ENCODE measurements around the gene GALNT13. TPM values are rescaled to one million over a fixed set of nuclear protein-coding genes. Genes with fewer than 3 reads are reported as not detected.

Gene GALNT13
- total and polyA plus RNA-seq, 3 donors from 2014 or later: 0.55 to 2.2 (median 0.92) TPM

GRCh38 chr2:154203206-154203605 lies 331.5 kb downstream of the GALNT13 start:
- Histone ChIP-seq H3K36me3 (ENCODE audit: low read depth, missing control alignments) (no peaks in the 10 kb centered on the region), H3K27me3 (no peaks in the 10 kb centered on the region), H3K27ac (no peak overlapping the region), H3K9me3 (no peaks in the 10 kb centered on the region), H3K4me1 (no peaks in the 10 kb centered on the region), H3K4me3 (no peak overlapping the region)
- intact Hi-C loops (cut with DNase I; ENCODE audit: low total_unique reads): no loop called here
- no peak for DNase-seq
- TF ChIP-seq, protein P1, sequence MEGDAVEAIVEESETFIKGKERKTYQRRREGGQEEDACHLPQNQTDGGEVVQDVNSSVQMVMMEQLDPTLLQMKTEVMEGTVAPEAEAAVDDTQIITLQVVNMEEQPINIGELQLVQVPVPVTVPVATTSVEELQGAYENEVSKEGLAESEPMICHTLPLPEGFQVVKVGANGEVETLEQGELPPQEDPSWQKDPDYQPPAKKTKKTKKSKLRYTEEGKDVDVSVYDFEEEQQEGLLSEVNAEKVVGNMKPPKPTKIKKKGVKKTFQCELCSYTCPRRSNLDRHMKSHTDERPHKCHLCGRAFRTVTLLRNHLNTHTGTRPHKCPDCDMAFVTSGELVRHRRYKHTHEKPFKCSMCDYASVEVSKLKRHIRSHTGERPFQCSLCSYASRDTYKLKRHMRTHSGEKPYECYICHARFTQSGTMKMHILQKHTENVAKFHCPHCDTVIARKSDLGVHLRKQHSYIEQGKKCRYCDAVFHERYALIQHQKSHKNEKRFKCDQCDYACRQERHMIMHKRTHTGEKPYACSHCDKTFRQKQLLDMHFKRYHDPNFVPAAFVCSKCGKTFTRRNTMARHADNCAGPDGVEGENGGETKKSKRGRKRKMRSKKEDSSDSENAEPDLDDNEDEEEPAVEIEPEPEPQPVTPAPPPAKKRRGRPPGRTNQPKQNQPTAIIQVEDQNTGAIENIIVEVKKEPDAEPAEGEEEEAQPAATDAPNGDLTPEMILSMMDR (IDR thresholded peaks at IDR 0.05): no peak

- intact Hi-C loops (cut with DNase I; ENCODE audit: low total_unique reads): no loop called here
- Histone ChIP-seq H3K4me3 (no peak overlapping the region), H3K27ac (no peak overlapping the region), H3K27me3 (no peaks in the 10 kb centered on the region), H3K36me3 (ENCODE audit: low read depth, missing control alignments) (no peaks in the 10 kb centered on the region), H3K9me3 (no peaks in the 10 kb centered on the region), H3K4me1 (no peaks in the 10 kb centered on the region)
- DNase-seq: no peak
- WGBS, 2 donors: 93% methylated on average over 2 of the region's 2 CpGs
- TF ChIP-seq, protein P1 (IDR thresholded peaks at IDR 0.05): no peak
- no peak for TF ChIP-seq POLR2A (IDR thresholded peaks at IDR 0.05)
These were observed 332.2 kb downstream of the GALNT13 start for GRCh38 chr2:154203902-154204301.

DNA sequence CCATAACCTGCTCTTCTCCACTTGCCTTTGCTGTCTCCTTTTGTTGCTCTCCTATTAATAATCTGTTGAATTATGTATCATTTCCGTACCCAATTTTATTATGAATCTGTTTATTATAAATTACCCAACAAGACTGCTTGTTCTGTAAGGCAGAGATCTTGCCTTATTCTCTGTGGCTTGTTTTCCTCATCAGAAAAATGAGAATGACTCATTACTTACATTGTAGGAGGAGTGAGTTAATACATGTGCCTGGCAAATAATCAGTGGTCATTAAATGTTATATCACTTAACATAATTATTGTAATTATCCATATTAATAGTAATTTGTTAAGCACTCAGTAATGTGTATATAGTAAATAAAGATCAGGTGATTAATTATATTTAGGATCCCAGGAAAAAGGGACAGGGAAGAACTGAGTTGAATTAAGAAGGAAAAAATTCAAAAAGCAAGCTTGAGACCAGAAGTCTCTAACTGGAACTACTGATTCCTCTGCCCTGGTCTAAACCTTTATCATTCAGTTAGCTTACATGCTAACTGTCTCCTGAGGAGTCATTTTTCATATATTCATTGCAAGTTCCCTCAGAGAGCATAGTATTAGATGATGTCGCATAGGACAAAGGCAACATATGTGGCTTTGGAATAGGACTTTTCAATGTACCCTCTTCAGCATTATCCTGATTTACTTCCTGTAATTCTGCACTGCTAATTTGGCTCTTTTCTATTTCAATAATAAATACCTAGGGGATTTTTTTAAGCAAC lies 335.7 kb downstream of the GALNT13 start:
- TF ChIP-seq, protein P1 (IDR thresholded peaks at IDR 0.05): no peak
- TF ChIP-seq POLR2A (IDR thresholded peaks at IDR 0.05): no peak
- no peak for DNase-seq
- H3K4me1 ChIP-seq: no peaks in the 10 kb centered on the region
- intact Hi-C loops (cut with DNase I; ENCODE audit: low total_unique reads): no loop called here
- H3K36me3 ChIP-seq (ENCODE audit: low read depth, missing control alignments): no peaks in the 10 kb centered on the region
- no peak overlapping the region for H3K27ac ChIP-seq
- H3K4me3 ChIP-seq: no peak overlapping the region
- 86 to 91% methylated on average over 2 of the region's 2 CpGs for WGBS, 2 donors
- H3K9me3 ChIP-seq: no peaks in the 10 kb centered on the region
- H3K27me3 ChIP-seq: no peaks in the 10 kb centered on the region

- Histone ChIP-seq H3K27me3 (no peaks in the 10 kb centered on the region), H3K27ac (no peak overlapping the region), H3K36me3 (ENCODE audit: low read depth, missing control alignments) (no peaks in the 10 kb centered on the region), H3K9me3 (no peaks in the 10 kb centered on the region), H3K4me1 (no peaks in the 10 kb centered on the region), H3K4me3 (no peak overlapping the region)
- 93 to 94% methylated on average over 1 of the region's 1 CpG for WGBS, 2 donors
- intact Hi-C loops (cut with DNase I; ENCODE audit: low total_unique reads): no loop called here
- no peak for TF ChIP-seq POLR2A (IDR thresholded peaks at IDR 0.05)
- TF ChIP-seq, protein P1 (IDR thresholded peaks at IDR 0.05): no peak
- DNase-seq: no peak
These were observed 352.0 kb downstream of the GALNT13 start for GRCh38 chr2:154223726-154224125.

- DNase-seq: no peak
- Histone ChIP-seq H3K4me1 (no peaks in the 10 kb centered on the region), H3K27me3 (no peaks in the 10 kb centered on the region), H3K36me3 (ENCODE audit: low read depth, missing control alignments) (no peaks in the 10 kb centered on the region), H3K27ac (no peak overlapping the region), H3K9me3 (no peaks in the 10 kb centered on the region), H3K4me3 (no peak overlapping the region)
- 57 to 69% methylated on average over 2 of the region's 2 CpGs for WGBS, 2 donors
- TF ChIP-seq, protein P1 (IDR thresholded peaks at IDR 0.05): no peak
- intact Hi-C loops (cut with DNase I; ENCODE audit: low total_unique reads): no loop called here
These were observed 355.2 kb downstream of the GALNT13 start for GRCh38 chr2:154226931-154227330.

All from testis (tissue), 3 donors.